H1 (cell line): ENCODE measurements around the gene MUC7. TPM values are rescaled to one million over a fixed set of nuclear protein-coding genes. Genes with fewer than 3 reads are reported as not detected.
A peak's percentile ranks its signal among the peaks of the same experiment; 100 is the strongest.

ENCODE experiments used
- CTCF ChIA-PET: fragments of 300-600 bp; sonication (Branson Sonifier 250); formaldehyde crosslinking; loops from one replicate; lab custom pipeline; 2021; ENCODE audit not compliant: partially characterized antibody; lab: Charles Lee
- POLR2A ChIA-PET: fragments of 300-600 bp; sonication (Branson Sonifier 250); formaldehyde crosslinking; loops from one replicate; lab custom pipeline; 2021; ENCODE audit warnings: inconsistent platforms; ENCODE audit not compliant: partially characterized antibody; lab: Charles Lee
- DNase-seq, 2 experiments: peaks; one replicate each; pipeline versions ENCODE4 v3.0.0 to v3.0.0-alpha.2; 2010 to 2022; ENCODE audit warnings: low spot score in 2 of 2, low read depth in 1 of 2, mixed read lengths in 1 of 2
- FAIRE-seq: peaks from 2 replicates; lab custom pipeline; 2011; peaks lifted over from hg19 to GRCh38; lab: Jason Lieb, UNC
- H2AFZ ChIP-seq: 2 replicates; pipeline ENCODE4 v1.8.1; 2012; ENCODE audit warnings: low read length, inconsistent platforms
- H2AK5ac ChIP-seq: 2 replicates; pipeline ENCODE4 v1.6.1; 2013; ENCODE audit warnings: low read depth, low read length
- H2BK120ac ChIP-seq: replicated peaks from 2 replicates; pipeline ENCODE3; 2013; ENCODE audit warnings: low read depth, low read length, inconsistent platforms
- H2BK12ac ChIP-seq: 2 replicates; pipeline ENCODE4 v1.6.1; 2013; ENCODE audit warnings: low read depth, low read length
- H2BK15ac ChIP-seq: 2 replicates; pipeline ENCODE4 v1.6.1; 2013; ENCODE audit warnings: low read length
- H2BK20ac ChIP-seq: 2 replicates; pipeline ENCODE4 v1.6.1; 2013; ENCODE audit warnings: low read length
- H2BK5ac ChIP-seq: 2 replicates; pipeline ENCODE4 v1.6.1; 2013; ENCODE audit warnings: low read depth, low read length
- H3K14ac ChIP-seq: 2 replicates; pipeline ENCODE4 v1.6.1; 2013; ENCODE audit warnings: inconsistent platforms; ENCODE audit not compliant: insufficient read length
- H3K18ac ChIP-seq: 2 replicates; pipeline ENCODE4 v1.6.1; 2013; ENCODE audit warnings: low read length; ENCODE audit errors: extremely low read depth
- H3K23ac ChIP-seq: 2 replicates; pipeline ENCODE4 v1.6.1; 2013; ENCODE audit warnings: inconsistent platforms; ENCODE audit not compliant: insufficient read length
- H3K23me2 ChIP-seq: 2 replicates; pipeline ENCODE4 v1.6.1; 2013; ENCODE audit warnings: low read depth, low read length
- H3K27ac ChIP-seq: 2 replicates; pipeline ENCODE4 v1.6.1; 2011; ENCODE audit warnings: low read depth, low read length, inconsistent platforms
- H3K27me3 ChIP-seq, 4 experiments: replicated peaks in 1 of 4; 1 replicate in 1 of 4; 2 replicates in 3 of 4; pipeline versions ENCODE4 v1.6.1 to v1.8.1; 2011 to 2013; ENCODE audit warnings: low read length in 3 of 4, mild to moderate bottlenecking in 3 of 4, inconsistent platforms in 2 of 4, mixed read lengths in 2 of 4, moderate library complexity in 1 of 4; ENCODE audit not compliant: control insufficient read depth in 3 of 4, insufficient read depth in 3 of 4; ENCODE audit errors: extremely low read depth in 1 of 4
- H3K36me3 ChIP-seq, 4 experiments: 2 replicates each; pipeline versions ENCODE4 v1.6.1 to v1.8.1; 2011 to 2013; ENCODE audit warnings: mild to moderate bottlenecking in 4 of 4, low read length in 3 of 4, moderate library complexity in 2 of 4, control low read depth in 1 of 4, inconsistent platforms in 1 of 4; ENCODE audit not compliant: insufficient read depth in 4 of 4, control insufficient read depth in 2 of 4
- H3K4ac ChIP-seq: replicated peaks from 2 replicates; pipeline ENCODE3; 2013; ENCODE audit warnings: low read length, low read depth, mixed read lengths, inconsistent platforms; ENCODE audit not compliant: insufficient read length
- H3K4me1 ChIP-seq, 4 experiments: replicated peaks in 1 of 4; 1 replicate in 1 of 4; 2 replicates in 3 of 4; pipeline versions ENCODE4 v1.6.1 to v1.8.1; 2011 to 2013; ENCODE audit warnings: low read length in 3 of 4, inconsistent platforms in 2 of 4, mixed read lengths in 1 of 4; ENCODE audit not compliant: insufficient read depth in 4 of 4, control insufficient read depth in 3 of 4
- H3K4me2 ChIP-seq, 2 experiments: 2 replicates each; pipeline versions ENCODE4 v1.6.1 to v1.8.1; 2011 to 2013; ENCODE audit warnings: low read depth in 2 of 2, low read length in 2 of 2, control low read depth in 1 of 2, inconsistent platforms in 1 of 2, mild to moderate bottlenecking in 1 of 2; ENCODE audit not compliant: insufficient read depth in 1 of 2
- H3K4me3 ChIP-seq, 4 experiments: fragments of 200-600, 300-600 bp in 1 of 4; sonication (generic), shearing (Covaris generic), sonication (Bioruptor Twin) in 1 of 4; 2 replicates each; pipeline versions ENCODE4 v1.5.1 to v1.8.1; 2011 to 2016; ENCODE audit warnings: low read length in 4 of 4, low read depth in 3 of 4, control low read depth in 2 of 4, inconsistent platforms in 2 of 4, mild to moderate bottlenecking in 2 of 4, mixed read lengths in 1 of 4, moderate library complexity in 1 of 4; ENCODE audit not compliant: insufficient read depth in 2 of 4; ENCODE audit errors: extremely low read depth in 1 of 4
- H3K56ac ChIP-seq: replicated peaks from 2 replicates; pipeline ENCODE3; 2013; ENCODE audit warnings: low read depth, mild to moderate bottlenecking, mixed read lengths, low read length, inconsistent platforms; ENCODE audit not compliant: insufficient read length
- H3K79me1 ChIP-seq: 2 replicates; pipeline ENCODE4 v1.6.1; 2013; ENCODE audit warnings: low read depth, low read length, control low read depth
- H3K79me2 ChIP-seq, 2 experiments: 2 replicates each; pipeline versions ENCODE4 v1.6.1 to v1.8.1; 2012 to 2013; ENCODE audit warnings: low read length in 2 of 2, mild to moderate bottlenecking in 2 of 2, inconsistent platforms in 1 of 2; ENCODE audit not compliant: insufficient read depth in 2 of 2, control insufficient read depth in 1 of 2
- H3K9ac ChIP-seq, 4 experiments: replicated peaks in 1 of 4; 1 replicate in 1 of 4; 2 replicates in 3 of 4; pipeline versions ENCODE4 v1.6.1 to v1.8.1; 2011 to 2013; ENCODE audit warnings: low read depth in 3 of 4, low read length in 3 of 4, control low read depth in 2 of 4, mild to moderate bottlenecking in 2 of 4, moderate library complexity in 2 of 4, inconsistent platforms in 1 of 4; ENCODE audit errors: extremely low read depth in 1 of 4
- H3K9me3 ChIP-seq, 2 experiments: 2 replicates each; pipeline versions ENCODE4 v1.6.1 to v1.8.1; 2012 to 2013; ENCODE audit warnings: mild to moderate bottlenecking in 2 of 2, moderate library complexity in 2 of 2, control low read depth in 1 of 2, inconsistent platforms in 1 of 2, low read depth in 1 of 2, low read length in 1 of 2, mixed read lengths in 1 of 2; ENCODE audit not compliant: insufficient read depth in 2 of 2
- H4K20me1 ChIP-seq, 2 experiments: replicated peaks in 1 of 2; 2 replicates each; pipeline versions ENCODE3 to v1.8.1; 2011 to 2013; ENCODE audit warnings: inconsistent platforms in 2 of 2, low read length in 2 of 2, mild to moderate bottlenecking in 1 of 2; ENCODE audit not compliant: insufficient read depth in 2 of 2, control insufficient read depth in 1 of 2
- H4K5ac ChIP-seq: 2 replicates; pipeline ENCODE4 v1.6.1; 2013; ENCODE audit warnings: low read length, low read depth, mixed read lengths, inconsistent platforms; ENCODE audit not compliant: insufficient read length
- H4K8ac ChIP-seq: 2 replicates; pipeline ENCODE4 v1.8.0; 2013; ENCODE audit warnings: mild to moderate bottlenecking, moderate library complexity, low read length, inconsistent platforms; ENCODE audit not compliant: insufficient read depth; ENCODE audit errors: extremely low read depth
- H4K91ac ChIP-seq: replicated peaks from 2 replicates; pipeline ENCODE3; 2013; ENCODE audit warnings: low read length, mixed read lengths, inconsistent platforms; ENCODE audit not compliant: insufficient read length
- NRF1 ChIP-seq: IDR thresholded peaks from 2 replicates; pipeline ENCODE4 v1.6.1; 2011; ENCODE audit warnings: mild to moderate bottlenecking, low read depth, low read length, improper control_type of control experiment
- SIX5 ChIP-seq: IDR thresholded peaks from 2 replicates; pipeline ENCODE4 v1.6.1; 2011; ENCODE audit warnings: mild to moderate bottlenecking, low read depth, low read length
- WGBS, 2 experiments: shearing (Covaris generic) in 1 of 2; methylation state at CpG; one replicate each; pipeline versions ENCODE4 v1.1.6 to v1.1.7; 2013 to 2015; ENCODE audit warnings: low lambda C conversion rate in 2 of 2, mixed read lengths in 2 of 2, inconsistent platforms in 1 of 2, low coverage in 1 of 2, missing lambda C conversion rate in 1 of 2; ENCODE audit not compliant: insufficient replicate concordance in 2 of 2, insufficient coverage in 1 of 2, insufficient read length in 1 of 2; ENCODE audit errors: extremely low coverage in 1 of 2, missing lambda C conversion rate in 1 of 2; 5-methylcytosine and 5-hydroxymethylcytosine counted together
- polyA plus RNA-seq, 7 experiments: library from polyadenylated mRNA; depleted of rRNA in 3 of 7; stranded (reverse) in 5 of 7; unstranded in 2 of 7; fragments of >200 nt in 5 of 7; fragments of 200-250 nt in 2 of 7; gene quantifications; 1 replicate in 5 of 7; 2 replicates in 1 of 7; 4 replicates in 1 of 7; pipeline versions ENCODE4 v1.2.1 to v1.2.3, GENCODE V29; 2011 to 2013; ENCODE audit warnings: missing spikeins in 2 of 7, mixed read lengths in 2 of 7
- total RNA-seq: library from RNA; stranded (reverse); fragmentation: NEBNext Ultra II Directional; extraction: Animal tissue kit (Norgen Biotek cat#: 25700); gene quantifications from 2 replicates; pipeline ENCODE4 v1.2.1, GENCODE V29; 2021
- TF ChIP-seq, protein P1 (sequence below): IDR thresholded peaks from 2 replicates; pipeline ENCODE4 v1.6.1; 2011; ENCODE audit warnings: low read depth, mild to moderate bottlenecking, low read length; ENCODE audit not compliant: insufficient read depth
- TF ChIP-seq, protein P2 (sequence below), 3 experiments: IDR thresholded peaks; 1 replicate in 2 of 3; 2 replicates in 1 of 3; pipeline versions ENCODE4 v1.5.1 to v1.6.1; 2011; ENCODE audit warnings: low read length in 3 of 3, mild to moderate bottlenecking in 3 of 3, inconsistent platforms in 2 of 3, low read depth in 1 of 3, moderate library complexity in 1 of 3; ENCODE audit not compliant: insufficient read depth in 1 of 3; ENCODE audit errors: control extremely low read depth in 1 of 3

The MUC7 gene
- total and polyA plus RNA-seq, 2 of the 8 experiments (the other 6 are each of a cell fraction or from before 2014, with no cell fraction given), result not detected

DNA sequence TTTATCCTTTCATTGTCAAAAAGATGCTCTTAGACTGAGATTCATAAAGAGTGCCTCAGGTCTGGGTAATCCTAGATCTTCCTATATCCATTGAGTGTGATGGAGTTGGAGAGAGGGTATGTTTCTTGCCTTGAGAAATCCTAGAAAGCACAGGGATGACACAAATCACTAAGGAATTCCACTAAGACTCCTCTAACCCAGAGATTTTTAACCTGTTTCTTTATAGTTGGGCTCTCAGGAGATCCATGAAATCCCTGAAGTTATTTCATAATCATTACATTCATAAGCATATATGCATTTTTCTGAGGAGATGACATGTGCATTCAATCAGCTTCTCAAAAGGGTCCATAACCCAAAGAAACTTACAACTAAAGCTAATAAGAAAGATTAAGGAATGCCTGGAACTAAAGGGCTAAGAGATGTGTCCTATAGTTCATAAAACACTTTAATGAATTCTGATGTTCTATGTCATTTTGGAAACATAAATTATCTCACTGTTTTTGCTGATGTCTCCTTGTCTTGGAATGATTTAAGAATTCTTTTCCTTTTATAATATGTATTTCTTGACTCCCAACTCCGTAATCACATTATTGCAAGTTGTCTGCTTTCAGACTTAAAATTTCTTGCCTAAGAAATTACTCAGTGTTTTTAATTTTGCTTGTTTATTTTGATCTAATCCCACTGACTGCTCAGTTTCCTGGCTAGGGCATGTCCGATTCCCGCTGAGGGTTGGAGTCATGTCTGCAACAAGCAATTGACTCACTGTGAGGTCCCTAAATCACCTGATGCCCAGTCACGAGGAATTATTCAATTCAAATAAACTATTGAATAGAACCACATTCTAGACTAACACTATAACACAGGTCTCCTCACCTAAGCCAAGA is 43.6 kb downstream of the MUC7 start:
- Histone ChIP-seq H3K9me3 (no peaks in the 10 kb centered on the region), H3K27ac (no peak overlapping the region), H2BK20ac (no peak overlapping the region), H4K8ac (no peak overlapping the region), H2AFZ (no peak overlapping the region), H4K5ac (no peak overlapping the region), H2BK5ac (no peak overlapping the region), H2BK15ac (no peak overlapping the region), H3K79me1 (no peaks in the 10 kb centered on the region), H3K56ac (no peak overlapping the region), H2BK120ac (no peak overlapping the region), H3K9ac (peak overlapping the region in 1 of 4 experiments; percentile 34; a peak in 1 of 7 replicates), H3K23ac (no peak overlapping the region), H2BK12ac (no peak overlapping the region), H3K36me3 (no peaks in the 10 kb centered on the region), H4K91ac (no peak overlapping the region), H3K18ac (no peak overlapping the region), H3K4me1 (no peaks in the 10 kb centered on the region), H3K79me2 (no peaks in the 10 kb centered on the region), H3K14ac (no peak overlapping the region), H3K4me2 (no peak overlapping the region), H3K23me2 (no peaks in the 10 kb centered on the region), H3K4me3 (no peak overlapping the region), H4K20me1 (no peaks in the 10 kb centered on the region), H3K4ac (no peak overlapping the region), H2AK5ac (no peak overlapping the region), H3K27me3 (no peaks in the 10 kb centered on the region)
- FAIRE-seq (no peak), DNase-seq (no peak)
- WGBS, 2 experiments, result 87% methylated on average over 4 of the region's 4 CpGs; no CpG with 5 or more reads in 1 of the 2 experiments
- CTCF ChIA-PET, result interaction anchor here (0.9 to 2.2 kb wide), 2 partner anchors 10 to 120 kb away, joined by 3 to 4 read pairs; no protein-coding TSS in a partner anchor
- POLR2A ChIA-PET, result no interaction called here
- TF ChIP-seq SIX5 (no peak), NRF1 (no peak)
- TF ChIP-seq, protein P1, sequence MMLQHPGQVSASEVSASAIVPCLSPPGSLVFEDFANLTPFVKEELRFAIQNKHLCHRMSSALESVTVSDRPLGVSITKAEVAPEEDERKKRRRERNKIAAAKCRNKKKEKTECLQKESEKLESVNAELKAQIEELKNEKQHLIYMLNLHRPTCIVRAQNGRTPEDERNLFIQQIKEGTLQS, result no peak
- TF ChIP-seq, protein P2, sequence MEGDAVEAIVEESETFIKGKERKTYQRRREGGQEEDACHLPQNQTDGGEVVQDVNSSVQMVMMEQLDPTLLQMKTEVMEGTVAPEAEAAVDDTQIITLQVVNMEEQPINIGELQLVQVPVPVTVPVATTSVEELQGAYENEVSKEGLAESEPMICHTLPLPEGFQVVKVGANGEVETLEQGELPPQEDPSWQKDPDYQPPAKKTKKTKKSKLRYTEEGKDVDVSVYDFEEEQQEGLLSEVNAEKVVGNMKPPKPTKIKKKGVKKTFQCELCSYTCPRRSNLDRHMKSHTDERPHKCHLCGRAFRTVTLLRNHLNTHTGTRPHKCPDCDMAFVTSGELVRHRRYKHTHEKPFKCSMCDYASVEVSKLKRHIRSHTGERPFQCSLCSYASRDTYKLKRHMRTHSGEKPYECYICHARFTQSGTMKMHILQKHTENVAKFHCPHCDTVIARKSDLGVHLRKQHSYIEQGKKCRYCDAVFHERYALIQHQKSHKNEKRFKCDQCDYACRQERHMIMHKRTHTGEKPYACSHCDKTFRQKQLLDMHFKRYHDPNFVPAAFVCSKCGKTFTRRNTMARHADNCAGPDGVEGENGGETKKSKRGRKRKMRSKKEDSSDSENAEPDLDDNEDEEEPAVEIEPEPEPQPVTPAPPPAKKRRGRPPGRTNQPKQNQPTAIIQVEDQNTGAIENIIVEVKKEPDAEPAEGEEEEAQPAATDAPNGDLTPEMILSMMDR (IDR thresholded peaks at IDR 0.05; ENCODE audit: control extremely low read depth in 1 of 3, insufficient read depth in 1 of 3, low read depth in 1 of 3, low read length in 3 of 3), result no peak
